Left kidney (tissue), 2 donors: ENCODE data around the gene LPP. TPM values are rescaled to one million over a fixed set of nuclear protein-coding genes. Genes with fewer than 3 reads are reported as not detected.

Experiments
- DNase-seq: peaks from one replicate; pipeline ENCODE4 v3.0.0-alpha.2; 2013
- polyA plus RNA-seq: library from polyadenylated mRNA; unstranded; fragments of 120-200 nt; gene quantifications from one replicate; pipeline ENCODE4 v1.2.1, GENCODE V29; 2013; ENCODE audit not compliant: insufficient read length

Gene LPP
- polyA plus RNA-seq, 1 donor, result 32.9 TPM

- DNase-seq, result no peak
Measured at GRCh38 chr3:188798556-188799145, 644.7 kb downstream of the LPP start.

- no peak for DNase-seq
Measured at GRCh38 chr3:188801393-188801792, 647.4 kb downstream of the LPP start.

GRCh38 chr3:188802645-188803044, 648.7 kb downstream of the LPP start:
- no peak for DNase-seq

- DNase-seq, result no peak
Measured at GRCh38 chr3:188807006-188807405, 653.0 kb downstream of the LPP start.

- no peak for DNase-seq
Measured at GRCh38 chr3:188812198-188812597, 658.2 kb downstream of the LPP start.

- DNase-seq, result no peak
Measured at GRCh38 chr3:188814581-188814980, 660.6 kb downstream of the LPP start.

GRCh38 chr3:188817103-188817934, 663.4 kb downstream of the LPP start:
- DNase-seq, result no peak

GRCh38 chr3:188817935-188818269, 663.9 kb downstream of the LPP start:
- no peak for DNase-seq

- no peak for DNase-seq
Measured at GRCh38 chr3:188818282-188818681, 664.3 kb downstream of the LPP start.

GRCh38 chr3:188819939-188820338, 666.0 kb downstream of the LPP start:
- DNase-seq, result no peak

- DNase-seq, result no peak
Measured at GRCh38 chr3:188822004-188822403, 668.0 kb downstream of the LPP start.

GRCh38 chr3:188822411-188822810, 668.5 kb downstream of the LPP start:
- DNase-seq, result no peak

- no peak for DNase-seq
Measured at GRCh38 chr3:188824566-188824965, 670.6 kb downstream of the LPP start.

- DNase-seq, result no peak
Measured at GRCh38 chr3:188825901-188826300, 671.9 kb downstream of the LPP start.

- DNase-seq, result no peak
Measured at GRCh38 chr3:188826574-188826973, 672.6 kb downstream of the LPP start.

- DNase-seq, result no peak
Measured at GRCh38 chr3:188827103-188827502, 673.1 kb downstream of the LPP start.

- DNase-seq, result no peak
Measured at GRCh38 chr3:188827576-188827975, 673.6 kb downstream of the LPP start.

- DNase-seq, result no peak
Measured at GRCh38 chr3:188829130-188829529, 675.2 kb downstream of the LPP start.

GRCh38 chr3:188829576-188829975, 675.6 kb downstream of the LPP start:
- DNase-seq, result no peak

GRCh38 chr3:188830893-188831292, 676.9 kb downstream of the LPP start:
- DNase-seq, result no peak

GRCh38 chr3:188832146-188832545, 678.2 kb downstream of the LPP start:
- DNase-seq, result no peak

- DNase-seq, result no peak
Measured at GRCh38 chr3:188832961-188833721, 679.2 kb downstream of the LPP start.

GRCh38 chr3:188834349-188834748, 680.4 kb downstream of the LPP start:
- no peak for DNase-seq
